RWPE2 (cell line): ENCODE results near the gene SRGAP2B.
"Not testable (repeated sequence)": the region's sequence is repeated elsewhere in the genome, so short reads cannot be mapped to it uniquely, and the experiment has no call there.

Experiments used
- ATAC-seq: fragments of 200-7000 bp; cut with Tn5 transposase; 3 replicates; pipeline ENCODE4 v1.9.1; 2021; ENCODE audit warnings: low read depth
- DNase-seq: peaks from one replicate; pipeline ENCODE4 v3.0.0-alpha.2; 2020; ENCODE audit warnings: low spot score
- H3K27ac ChIP-seq: fragments of 450-650 bp; 2 replicates; pipeline ENCODE4 v1.5.1; 2017; ENCODE audit warnings: mild to moderate bottlenecking; ENCODE audit not compliant: poor library complexity, severe bottlenecking
- H3K27me3 ChIP-seq: fragments of 250-450 bp; sonication (Bioruptor Pico); 2 replicates; pipeline ENCODE4 v1.5.1; 2021; ENCODE audit warnings: mild to moderate bottlenecking, moderate library complexity; ENCODE audit not compliant: insufficient read depth, poor library complexity, severe bottlenecking
- H3K36me3 ChIP-seq: fragments of 250-450 bp; sonication (Bioruptor Pico); 2 replicates; pipeline ENCODE4 v1.5.1; 2020; ENCODE audit warnings: low read depth, mild to moderate bottlenecking, moderate library complexity
- H3K4me1 ChIP-seq: fragments of 250-450 bp; sonication (Bioruptor Pico); 2 replicates; pipeline ENCODE4 v1.5.1; 2021; ENCODE audit warnings: mild to moderate bottlenecking, moderate library complexity; ENCODE audit not compliant: insufficient read depth, poor library complexity, severe bottlenecking
- H3K4me3 ChIP-seq: fragments of 250-450 bp; sonication (Bioruptor Pico); 2 replicates; pipeline ENCODE4 v1.5.1; 2021; ENCODE audit warnings: mild to moderate bottlenecking, moderate library complexity; ENCODE audit not compliant: severe bottlenecking
- H3K9me3 ChIP-seq: fragments of 250-450 bp; sonication (Bioruptor Pico); 2 replicates; pipeline ENCODE4 v1.5.1; 2021; ENCODE audit warnings: mild to moderate bottlenecking, moderate library complexity; ENCODE audit not compliant: severe bottlenecking

Gene SRGAP2B

DNA sequence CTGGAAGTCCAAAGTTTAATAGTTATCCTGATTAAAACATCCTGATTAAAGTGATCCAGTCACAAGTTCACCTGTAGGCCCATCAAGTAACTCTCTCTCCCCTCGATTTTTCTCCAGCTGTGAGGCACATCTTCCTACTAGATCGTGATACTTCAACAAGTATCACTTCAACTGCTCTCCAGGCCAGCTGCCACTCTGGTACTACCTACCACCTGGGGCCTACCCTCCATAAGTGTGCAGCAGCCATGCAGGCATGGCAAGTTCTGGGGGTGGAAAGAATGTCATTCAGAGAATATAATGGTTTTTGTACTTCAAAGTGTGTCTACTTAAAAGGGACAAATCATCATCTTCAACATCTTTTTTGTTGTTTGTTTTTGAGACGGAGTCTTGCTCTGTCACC, 14.9 kb downstream of the SRGAP2B start:
- DNase-seq, H3K9me3 ChIP-seq, ATAC-seq, H3K4me3 ChIP-seq, H3K27ac ChIP-seq, H3K4me1 ChIP-seq, H3K36me3 ChIP-seq, H3K27me3 ChIP-seq: not testable (repeated sequence)

- H3K27me3 ChIP-seq, ATAC-seq, H3K27ac ChIP-seq, H3K4me3 ChIP-seq, H3K36me3 ChIP-seq, H3K4me1 ChIP-seq, DNase-seq, H3K9me3 ChIP-seq: not testable (repeated sequence)
These were observed 15.4 kb downstream of the SRGAP2B start for GRCh38 chr1:145079737-145080136.

- not testable (repeated sequence) for H3K27me3 ChIP-seq, H3K4me3 ChIP-seq, H3K9me3 ChIP-seq, DNase-seq, H3K4me1 ChIP-seq, H3K36me3 ChIP-seq, H3K27ac ChIP-seq, ATAC-seq
These were observed 16.2 kb downstream of the SRGAP2B start for GRCh38 chr1:145078787-145079370.

- H3K36me3 ChIP-seq, DNase-seq, ATAC-seq, H3K27me3 ChIP-seq, H3K9me3 ChIP-seq, H3K4me1 ChIP-seq, H3K4me3 ChIP-seq, H3K27ac ChIP-seq: not testable (repeated sequence)
These were observed 17.0 kb downstream of the SRGAP2B start for GRCh38 chr1:145077872-145078786.

- not testable (repeated sequence) for H3K36me3 ChIP-seq, DNase-seq, H3K27ac ChIP-seq, H3K9me3 ChIP-seq, H3K27me3 ChIP-seq, H3K4me1 ChIP-seq, H3K4me3 ChIP-seq
- peak; percentile 51; the same call in 1 of the 3 replicates for ATAC-seq
These were observed 18.3 kb downstream of the SRGAP2B start for GRCh38 chr1:145076877-145077276.

DNA sequence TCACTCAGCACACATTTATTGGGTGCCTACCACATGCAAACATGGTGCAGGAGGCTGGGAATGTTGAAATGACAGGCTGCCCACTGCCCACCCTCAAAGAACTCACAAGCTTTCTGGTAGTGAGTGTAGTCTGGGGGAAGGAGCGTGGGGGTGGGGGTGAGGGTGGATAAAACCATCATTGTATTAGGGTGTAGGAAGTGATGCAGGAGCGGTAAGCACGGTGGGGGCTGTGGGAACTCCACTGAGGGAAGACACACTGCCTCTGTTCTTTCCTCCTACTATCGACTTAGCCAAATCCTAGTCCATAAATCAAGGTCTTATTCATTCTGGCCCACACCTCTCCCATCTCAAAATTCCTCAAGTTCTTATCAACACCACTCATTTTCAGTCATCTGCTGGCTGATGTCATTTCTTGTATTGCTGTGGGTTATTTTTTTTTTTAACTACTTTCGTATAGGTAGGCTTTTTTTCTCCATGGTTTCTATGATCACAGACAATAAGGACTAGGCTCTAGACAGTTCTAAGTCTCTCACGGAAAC, 21.0 kb downstream of the SRGAP2B start:
- H3K27me3 ChIP-seq, H3K27ac ChIP-seq, H3K4me1 ChIP-seq, DNase-seq, H3K36me3 ChIP-seq, H3K9me3 ChIP-seq, H3K4me3 ChIP-seq: not testable (repeated sequence)
- peak; percentile 72 for ATAC-seq

DNA sequence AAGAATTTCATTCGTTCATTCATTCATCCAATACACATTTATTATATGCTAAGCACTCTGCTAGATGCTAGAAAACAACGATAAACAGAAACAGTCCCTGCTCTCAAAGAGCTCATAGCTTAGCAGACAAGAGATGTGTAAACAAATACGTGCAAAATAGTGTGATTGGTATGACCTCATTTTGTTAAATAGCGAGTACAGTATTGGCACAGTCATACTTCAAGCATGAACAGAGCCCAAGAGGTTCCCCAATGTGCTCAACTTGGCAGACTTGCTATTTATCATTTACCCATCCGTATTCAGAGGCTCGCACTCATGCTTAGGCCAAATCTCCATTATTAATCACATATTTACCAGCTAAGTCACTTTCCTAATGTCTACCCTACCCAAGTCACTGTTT, 23.6 kb downstream of the SRGAP2B start:
- not testable (repeated sequence) for H3K27me3 ChIP-seq, H3K4me3 ChIP-seq, DNase-seq, H3K9me3 ChIP-seq, H3K4me1 ChIP-seq, H3K36me3 ChIP-seq, H3K27ac ChIP-seq
- peak; percentile 78 for ATAC-seq

GRCh38 chr1:145066486-145066885, 28.6 kb downstream of the SRGAP2B start:
- not testable (repeated sequence) for H3K36me3 ChIP-seq, H3K4me1 ChIP-seq, H3K4me3 ChIP-seq, H3K27me3 ChIP-seq, H3K27ac ChIP-seq, DNase-seq, ATAC-seq, H3K9me3 ChIP-seq

DNA sequence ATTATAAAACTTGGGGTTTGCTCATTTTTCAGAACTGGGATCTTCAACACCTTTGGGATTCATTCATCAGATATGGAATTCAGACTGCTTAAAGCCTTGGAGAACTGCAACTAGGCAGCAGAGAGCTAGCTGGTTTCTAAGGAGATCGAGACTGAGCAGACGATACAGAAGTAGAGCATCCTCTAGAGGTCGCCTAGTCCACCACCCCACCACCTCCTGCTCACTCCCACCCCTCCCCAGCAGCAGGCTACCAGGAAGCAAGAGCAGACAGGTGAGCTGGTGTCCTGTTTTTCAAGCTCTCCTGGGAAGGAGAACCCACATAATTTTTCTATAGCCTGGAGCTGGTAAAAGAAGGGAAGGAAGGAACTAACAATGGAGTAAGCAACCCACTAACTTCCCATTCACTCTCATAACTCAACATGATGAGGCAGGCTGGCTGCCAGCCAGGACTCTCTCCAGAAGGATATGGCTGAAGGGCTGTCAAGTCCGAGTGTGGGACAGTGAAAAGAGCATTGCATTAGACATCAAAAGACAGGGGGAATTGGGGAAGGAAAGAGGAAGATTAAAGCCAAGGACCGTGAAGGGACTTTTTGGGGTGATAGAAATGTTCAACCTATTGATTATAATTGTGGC, 29.8 kb downstream of the SRGAP2B start:
- H3K4me3 ChIP-seq, H3K36me3 ChIP-seq, H3K27ac ChIP-seq, H3K9me3 ChIP-seq, DNase-seq, H3K4me1 ChIP-seq, H3K27me3 ChIP-seq: not testable (repeated sequence)
- peak; percentile 70 for ATAC-seq

GRCh38 chr1:145063941-145064648, 31.0 kb downstream of the SRGAP2B start:
- H3K27ac ChIP-seq, ATAC-seq, DNase-seq: not testable (repeated sequence)

GRCh38 chr1:145063285-145063684, 31.8 kb downstream of the SRGAP2B start:
- not testable (repeated sequence) for H3K4me1 ChIP-seq, H3K27me3 ChIP-seq, ATAC-seq, H3K9me3 ChIP-seq, H3K27ac ChIP-seq, DNase-seq, H3K36me3 ChIP-seq, H3K4me3 ChIP-seq

More at GRCh38 chr1:145063941-145064648, 31.0 kb downstream of the SRGAP2B start:
- not testable (repeated sequence) for H3K27me3 ChIP-seq, H3K9me3 ChIP-seq, H3K36me3 ChIP-seq, H3K4me1 ChIP-seq, H3K4me3 ChIP-seq
